GM23338 (cell line): ENCODE results near the gene WWOX. TPM values are rescaled to one million over a fixed set of nuclear protein-coding genes. Genes with fewer than 3 reads are reported as not detected.

Experiments
- ATAC-seq: fragments of 200-7000 bp; cut with Tn5 transposase; 3 replicates; pipeline ENCODE4 v1.9.1; 2020
- DNase-seq: peaks from one replicate; pipeline ENCODE4 v3.0.0-alpha.2; 2015; ENCODE audit warnings: low spot score
- H2AFZ ChIP-seq: fragments of 200-600 bp; sonication (generic); 2 replicates; pipeline ENCODE4 v1.8.0; 2016; ENCODE audit warnings: antibody characterized with exemption, mild to moderate bottlenecking, moderate library complexity
- H3F3A ChIP-seq: fragments of 200-600 bp; sonication (generic); replicated peaks from 2 replicates; pipeline ENCODE4 v1.8.0; 2017; ENCODE audit warnings: antibody characterized with exemption, mixed run types, low read depth
- H3K27ac ChIP-seq: fragments of 200-600 bp; sonication (generic); 2 replicates; pipeline ENCODE4 v1.6.1; 2016; ENCODE audit warnings: low read depth
- H3K27me3 ChIP-seq: fragments of 200-600 bp; sonication (generic); 2 replicates; pipeline ENCODE4 v1.8.0; 2016; ENCODE audit warnings: mild to moderate bottlenecking, mixed run types, moderate library complexity; ENCODE audit not compliant: insufficient read depth
- H3K36me3 ChIP-seq: fragments of 200-600 bp; sonication (generic); 2 replicates; pipeline ENCODE4 v1.8.0; 2016; ENCODE audit warnings: mild to moderate bottlenecking; ENCODE audit not compliant: insufficient read depth
- H3K4me1 ChIP-seq: fragments of 200-600 bp; sonication (generic); 2 replicates; pipeline ENCODE4 v1.8.0; 2016; ENCODE audit warnings: mild to moderate bottlenecking, moderate library complexity; ENCODE audit not compliant: insufficient read depth
- H3K4me2 ChIP-seq: fragments of 200-600 bp; sonication (generic); 2 replicates; pipeline ENCODE4 v1.7.1; 2017; ENCODE audit warnings: mixed run types
- H3K4me3 ChIP-seq: fragments of 200-600 bp; sonication (generic); 2 replicates; pipeline ENCODE4 v1.6.1; 2016; ENCODE audit warnings: mixed run types
- H3K79me2 ChIP-seq: fragments of 200-600 bp; sonication (generic); replicated peaks from 2 replicates; pipeline ENCODE4 v1.8.0; 2017; ENCODE audit warnings: mild to moderate bottlenecking; ENCODE audit not compliant: insufficient read depth
- H3K9me2 ChIP-seq: fragments of 200-600 bp; sonication (generic); 2 replicates; pipeline ENCODE4 v1.8.0; 2017; ENCODE audit not compliant: insufficient read depth
- H4K20me1 ChIP-seq: fragments of 200-600 bp; sonication (generic); replicated peaks from 2 replicates; pipeline ENCODE4 v1.8.0; 2017; ENCODE audit warnings: mild to moderate bottlenecking; ENCODE audit not compliant: insufficient read depth
- H3K27ac Mint-ChIP-seq: 2 replicates; pipeline ENCODE4 v1.8.0; 2020; ENCODE audit warnings: inconsistent platforms, mild to moderate bottlenecking, moderate library complexity, mixed read lengths
- H3K27me3 Mint-ChIP-seq: 3 replicates; pipeline ENCODE4 v1.8.0; 2022; ENCODE audit warnings: low read depth, mild to moderate bottlenecking, moderate library complexity, mixed read lengths, inconsistent platforms; ENCODE audit not compliant: insufficient read depth, poor library complexity
- H3K36me3 Mint-ChIP-seq: 3 replicates; pipeline ENCODE4 v1.8.0; 2021; ENCODE audit warnings: low read depth, mild to moderate bottlenecking, inconsistent platforms, moderate library complexity, mixed read lengths
- H3K4me1 Mint-ChIP-seq: 3 replicates; pipeline ENCODE4 v1.8.0; 2020; ENCODE audit warnings: mild to moderate bottlenecking, inconsistent platforms, mixed read lengths
- H3K4me3 Mint-ChIP-seq: 3 replicates; pipeline ENCODE4 v1.8.0; 2021; ENCODE audit warnings: moderate library complexity, mild to moderate bottlenecking, inconsistent platforms, mixed read lengths
- H3K9me3 Mint-ChIP-seq: 3 replicates; pipeline ENCODE4 v1.8.0; 2020; ENCODE audit warnings: moderate library complexity, mild to moderate bottlenecking, inconsistent platforms, mixed read lengths
- CREB1 ChIP-seq: fragments of 250-450 bp; sonication (Bioruptor Pico); IDR thresholded peaks from 2 replicates; pipeline ENCODE4 v1.5.0; 2020; ENCODE audit warnings: low read depth, mild to moderate bottlenecking, moderate library complexity
- CTCF ChIP-seq, 2 experiments: fragments of 200-600 bp in 1 of 2; sonication (generic) in 1 of 2; conservative IDR thresholded peaks; 2 replicates each; pipeline versions ENCODE4 v1.5.1 to v1.6.1; 2016 to 2017; ENCODE audit warnings: antibody characterized with exemption in 2 of 2, low read depth in 2 of 2, mild to moderate bottlenecking in 2 of 2, moderate library complexity in 1 of 2
- ETS1 ChIP-seq: IDR thresholded peaks from 2 replicates; pipeline ENCODE4 v1.6.1; 2016; ENCODE audit warnings: antibody characterized with exemption
- EZH2 ChIP-seq: fragments of 200-600 bp; sonication (generic); IDR thresholded peaks from one replicate; pipeline ENCODE4 v1.8.0; 2017; ENCODE audit warnings: antibody characterized with exemption, mild to moderate bottlenecking, low read depth; ENCODE audit not compliant: unreplicated experiment
- EZH2phosphoT487 ChIP-seq: fragments of 200-600 bp; sonication (generic); IDR thresholded peaks from one replicate; pipeline ENCODE4 v1.8.1; 2018; ENCODE audit warnings: antibody characterized with exemption; ENCODE audit not compliant: unreplicated experiment
- JUNB ChIP-seq: IDR thresholded peaks from one replicate; pipeline ENCODE4 v1.6.1; 2016; ENCODE audit warnings: antibody characterized with exemption; ENCODE audit not compliant: unreplicated experiment
- NANOG ChIP-seq: IDR thresholded peaks from 2 replicates; pipeline ENCODE4 v1.6.1; 2016; ENCODE audit warnings: antibody characterized with exemption, borderline replicate concordance
- POLR2AphosphoS5 ChIP-seq: IDR thresholded peaks from 2 replicates; pipeline ENCODE4 v1.6.1; 2016; ENCODE audit warnings: antibody characterized with exemption, low read depth
- REST ChIP-seq: IDR thresholded peaks from one replicate; pipeline ENCODE4 v1.6.1; 2018; ENCODE audit warnings: antibody characterized with exemption; ENCODE audit not compliant: unreplicated experiment
- STAT1 ChIP-seq: IDR thresholded peaks from one replicate; pipeline ENCODE4 v1.6.1; 2016; ENCODE audit warnings: antibody characterized with exemption; ENCODE audit not compliant: unreplicated experiment
- ZNF114 ChIP-seq: fragments of 250-450 bp; sonication (Bioruptor Pico); IDR thresholded peaks from 2 replicates; pipeline ENCODE4 v1.5.0; 2020; ENCODE audit warnings: mild to moderate bottlenecking, moderate library complexity
- ZNF331 ChIP-seq: fragments of 250-450 bp; sonication (Bioruptor Pico); IDR thresholded peaks from 2 replicates; pipeline ENCODE4 v1.5.0; 2020; ENCODE audit warnings: low read depth, mild to moderate bottlenecking, moderate library complexity
- polyA plus RNA-seq: library from polyadenylated mRNA; unstranded; fragments of >200 nt; fragmentation: Nextera tagmentation; extraction: Ambion mirVana; gene quantifications from 2 replicates; pipeline ENCODE4 v1.2.1, GENCODE V29; 2016
- total RNA-seq: library from RNA; depleted of rRNA; stranded (reverse); fragments of >200 nt; shearing (Covaris generic); gene quantifications from 2 replicates; pipeline ENCODE4 v1.2.3, GENCODE V29; 2014

The WWOX gene
- total and polyA plus RNA-seq, 2 experiments from 2014 or later = 10.0 to 19.3 TPM

- no peaks in the 10 kb centered on the region for H3K9me2 ChIP-seq
- no peaks in the 10 kb centered on the region for H4K20me1 ChIP-seq
- no peak overlapping the region for H3K4me2 ChIP-seq
- Mint-ChIP-seq H3K27me3 (peaks cover 5% of the 10 kb centered on the region), H3K27ac (no peak overlapping the region), H3K4me1 (peaks cover 6% of the 10 kb centered on the region), H3K36me3 (no peaks in the 10 kb centered on the region), H3K4me3 (no peak overlapping the region), H3K9me3 (0 out of 3 replicates have a peak, but pooled peaks cover 3% of the 10 kb centered on the region)
- no peak overlapping the region; the same call in 1 of the 2 replicates for H2AFZ ChIP-seq
- H3K79me2 ChIP-seq = no peaks in the 10 kb centered on the region
- ATAC-seq (no peak), DNase-seq (no peak)
- H3K4me3 ChIP-seq = no peak overlapping the region
- no peak overlapping the region for H3K27ac ChIP-seq
- no peaks in the 10 kb centered on the region for H3F3A ChIP-seq
- no peaks in the 10 kb centered on the region for H3K4me1 ChIP-seq
- TF ChIP-seq REST = no peak
- no peak for TF ChIP-seq NANOG
- no peak for TF ChIP-seq STAT1
- TF ChIP-seq POLR2AphosphoS5 = no peak
- TF ChIP-seq EZH2 = no peak
- no peak for TF ChIP-seq JUNB
- no peak for TF ChIP-seq ZNF114
- no peaks in the 10 kb centered on the region for H3K36me3 ChIP-seq
- H3K27me3 ChIP-seq = no peaks in the 10 kb centered on the region
These were observed 117.8 kb downstream of the WWOX start for GRCh38 chr16:78217276-78217675.

GRCh38 chr16:78218279-78218678 lies 118.8 kb downstream of the WWOX start:
- H3K4me1 Mint-ChIP-seq = peaks cover 4% of the 10 kb centered on the region
- peaks cover 5% of the 10 kb centered on the region for H3K27me3 Mint-ChIP-seq
- Histone ChIP-seq H3K4me2 (no peak overlapping the region), H3K4me1 (no peaks in the 10 kb centered on the region), H3K36me3 (no peaks in the 10 kb centered on the region), H3K4me3 (no peak overlapping the region), H2AFZ (no peak overlapping the region), H3K79me2 (no peaks in the 10 kb centered on the region), H3F3A (no peaks in the 10 kb centered on the region), H3K9me2 (no peaks in the 10 kb centered on the region), H4K20me1 (no peaks in the 10 kb centered on the region), H3K27ac (no peak overlapping the region), H3K27me3 (no peaks in the 10 kb centered on the region)
- H3K36me3 Mint-ChIP-seq = no peaks in the 10 kb centered on the region
- no peak for ATAC-seq
- H3K9me3 Mint-ChIP-seq = 0 out of 3 replicates have a peak, but pooled peaks cover 3% of the 10 kb centered on the region
- no peak overlapping the region for H3K27ac Mint-ChIP-seq
- H3K4me3 Mint-ChIP-seq = no peak overlapping the region
- no peak for DNase-seq
- TF ChIP-seq EZH2phosphoT487 (no peak), ETS1 (no peak), POLR2AphosphoS5 (no peak), ZNF331 (no peak), CREB1 (no peak), ZNF114 (no peak), NANOG (no peak), STAT1 (no peak), CTCF (conservative IDR thresholded peaks at IDR 0.05; ENCODE audit: low read depth in 2 of 2) (no peak), REST (no peak)
